ENCODE data around the gene MGAT5B. TPM values are rescaled to one million over a fixed set of nuclear protein-coding genes. Genes with fewer than 3 reads are reported as not detected.

MGAT5B gene
- total RNA-seq, 2 experiments from 2014 or later: 0.12 to 0.18 TPM

- Mint-ChIP-seq H3K27me3 (no peaks in the 10 kb centered on the region), H3K9me3 (no peaks in the 10 kb centered on the region), H3K4me3 (no peak overlapping the region), H3K27ac (no peak overlapping the region), H3K36me3 (no peaks in the 10 kb centered on the region), H3K4me1 (no peaks in the 10 kb centered on the region)
- DNase-seq: no peak
Measured at GRCh38 chr17:76880971-76881370, 12.8 kb downstream of the MGAT5B start.

GRCh38 chr17:76881408-76881807 is 13.2 kb downstream of the MGAT5B start:
- Mint-ChIP-seq H3K9me3 (no peaks in the 10 kb centered on the region), H3K4me3 (no peak overlapping the region), H3K27ac (no peak overlapping the region), H3K36me3 (no peaks in the 10 kb centered on the region), H3K27me3 (no peaks in the 10 kb centered on the region), H3K4me1 (no peaks in the 10 kb centered on the region)
- DNase-seq: no peak

GRCh38 chr17:76881966-76882365 is 13.8 kb downstream of the MGAT5B start:
- Mint-ChIP-seq H3K27me3 (no peaks in the 10 kb centered on the region), H3K9me3 (no peaks in the 10 kb centered on the region), H3K4me3 (no peak overlapping the region), H3K27ac (no peak overlapping the region), H3K36me3 (no peaks in the 10 kb centered on the region), H3K4me1 (no peaks in the 10 kb centered on the region)
- no peak for DNase-seq

GRCh38 chr17:76883744-76884525 is 15.7 kb downstream of the MGAT5B start:
- no peaks in the 10 kb centered on the region for H3K36me3 Mint-ChIP-seq
- no peaks in the 10 kb centered on the region for H3K27me3 Mint-ChIP-seq
- H3K4me3 Mint-ChIP-seq: no peak overlapping the region
- H3K4me1 Mint-ChIP-seq: no peaks in the 10 kb centered on the region
- no peak for DNase-seq
- no peaks in the 10 kb centered on the region for H3K9me3 Mint-ChIP-seq
- H3K27ac Mint-ChIP-seq: no peak overlapping the region

- Mint-ChIP-seq H3K27ac (no peak overlapping the region), H3K36me3 (no peaks in the 10 kb centered on the region), H3K4me1 (no peaks in the 10 kb centered on the region), H3K9me3 (no peaks in the 10 kb centered on the region), H3K4me3 (no peak overlapping the region), H3K27me3 (no peaks in the 10 kb centered on the region)
- DNase-seq: no peak
Measured at GRCh38 chr17:76884995-76885893, 17.0 kb downstream of the MGAT5B start.

GRCh38 chr17:76885894-76886290 is 17.7 kb downstream of the MGAT5B start:
- H3K4me3 Mint-ChIP-seq: no peak overlapping the region
- H3K9me3 Mint-ChIP-seq: no peaks in the 10 kb centered on the region
- H3K27ac Mint-ChIP-seq: no peak overlapping the region
- no peaks in the 10 kb centered on the region for H3K36me3 Mint-ChIP-seq
- no peaks in the 10 kb centered on the region for H3K4me1 Mint-ChIP-seq
- no peaks in the 10 kb centered on the region for H3K27me3 Mint-ChIP-seq
- no peak for DNase-seq

GRCh38 chr17:76886395-76886794 is 18.2 kb downstream of the MGAT5B start:
- DNase-seq: no peak
- no peak overlapping the region for H3K27ac Mint-ChIP-seq
- no peaks in the 10 kb centered on the region for H3K9me3 Mint-ChIP-seq
- H3K4me3 Mint-ChIP-seq: no peak overlapping the region
- H3K36me3 Mint-ChIP-seq: no peaks in the 10 kb centered on the region
- no peaks in the 10 kb centered on the region for H3K27me3 Mint-ChIP-seq
- no peaks in the 10 kb centered on the region for H3K4me1 Mint-ChIP-seq

GRCh38 chr17:76887802-76888201 is 19.6 kb downstream of the MGAT5B start:
- no peaks in the 10 kb centered on the region for H3K27me3 Mint-ChIP-seq
- no peak overlapping the region for H3K27ac Mint-ChIP-seq
- no peaks in the 10 kb centered on the region for H3K9me3 Mint-ChIP-seq
- DNase-seq: no peak
- H3K36me3 Mint-ChIP-seq: no peaks in the 10 kb centered on the region
- H3K4me1 Mint-ChIP-seq: no peaks in the 10 kb centered on the region
- no peak overlapping the region for H3K4me3 Mint-ChIP-seq

GRCh38 chr17:76888661-76889060 is 20.5 kb downstream of the MGAT5B start:
- Mint-ChIP-seq H3K27ac (no peak overlapping the region), H3K4me1 (no peaks in the 10 kb centered on the region), H3K36me3 (no peaks in the 10 kb centered on the region), H3K4me3 (no peak overlapping the region), H3K27me3 (no peaks in the 10 kb centered on the region), H3K9me3 (no peaks in the 10 kb centered on the region)
- no peak for DNase-seq

- no peaks in the 10 kb centered on the region for H3K36me3 Mint-ChIP-seq
- no peaks in the 10 kb centered on the region for H3K9me3 Mint-ChIP-seq
- H3K4me3 Mint-ChIP-seq: no peak overlapping the region
- no peak overlapping the region for H3K27ac Mint-ChIP-seq
- H3K4me1 Mint-ChIP-seq: no peaks in the 10 kb centered on the region
- H3K27me3 Mint-ChIP-seq: no peaks in the 10 kb centered on the region
- no peak for DNase-seq
Measured at GRCh38 chr17:76889323-76889722, 21.1 kb downstream of the MGAT5B start.

GRCh38 chr17:76892329-76892728 is 24.1 kb downstream of the MGAT5B start:
- H3K9me3 Mint-ChIP-seq: no peaks in the 10 kb centered on the region
- no peaks in the 10 kb centered on the region for H3K27me3 Mint-ChIP-seq
- no peak overlapping the region for H3K27ac Mint-ChIP-seq
- no peak overlapping the region for H3K4me3 Mint-ChIP-seq
- H3K4me1 Mint-ChIP-seq: no peaks in the 10 kb centered on the region
- no peak for DNase-seq
- H3K36me3 Mint-ChIP-seq: no peaks in the 10 kb centered on the region

- H3K4me3 Mint-ChIP-seq: no peak overlapping the region
- no peaks in the 10 kb centered on the region for H3K27me3 Mint-ChIP-seq
- no peaks in the 10 kb centered on the region for H3K4me1 Mint-ChIP-seq
- H3K27ac Mint-ChIP-seq: no peak overlapping the region
- H3K9me3 Mint-ChIP-seq: no peaks in the 10 kb centered on the region
- DNase-seq: no peak
- no peaks in the 10 kb centered on the region for H3K36me3 Mint-ChIP-seq
Measured at GRCh38 chr17:76893623-76894334, 25.6 kb downstream of the MGAT5B start.

- Mint-ChIP-seq H3K27me3 (no peaks in the 10 kb centered on the region), H3K27ac (no peak overlapping the region), H3K4me1 (no peaks in the 10 kb centered on the region), H3K4me3 (no peak overlapping the region), H3K9me3 (no peaks in the 10 kb centered on the region), H3K36me3 (no peaks in the 10 kb centered on the region)
- DNase-seq: no peak
Measured at GRCh38 chr17:76894842-76895241, 26.6 kb downstream of the MGAT5B start.

- no peaks in the 10 kb centered on the region for H3K9me3 Mint-ChIP-seq
- H3K36me3 Mint-ChIP-seq: no peaks in the 10 kb centered on the region
- no peaks in the 10 kb centered on the region for H3K4me1 Mint-ChIP-seq
- no peak overlapping the region for H3K4me3 Mint-ChIP-seq
- DNase-seq: no peak
- no peaks in the 10 kb centered on the region for H3K27me3 Mint-ChIP-seq
- H3K27ac Mint-ChIP-seq: no peak overlapping the region
Measured at GRCh38 chr17:76897023-76897422, 28.8 kb downstream of the MGAT5B start.

GRCh38 chr17:76899414-76899813 is 31.2 kb downstream of the MGAT5B start:
- no peak overlapping the region for H3K27ac Mint-ChIP-seq
- H3K27me3 Mint-ChIP-seq: no peaks in the 10 kb centered on the region
- no peaks in the 10 kb centered on the region for H3K4me1 Mint-ChIP-seq
- DNase-seq: no peak
- H3K4me3 Mint-ChIP-seq: no peak overlapping the region
- H3K36me3 Mint-ChIP-seq: no peaks in the 10 kb centered on the region
- no peaks in the 10 kb centered on the region for H3K9me3 Mint-ChIP-seq

Measured in activated naive CD8-positive, alpha-beta T cell treated with anti-CD3 and anti-CD28 coated beads for 36 hours (primary cell).